Measurements from ENCODE around the gene SPTBN5. TPM values are rescaled to one million over a fixed set of nuclear protein-coding genes. Genes with fewer than 3 reads are reported as not detected.
A peak's percentile ranks its signal among the peaks of the same experiment; 100 is the strongest.

Gene SPTBN5
- total RNA-seq, result 1 to 10 TPM; 1.1 to 1.6 TPM

- H3K36me3 Mint-ChIP-seq, result peaks cover 5% of the 10 kb centered on the region
- peak within 1 kb of the TSS; percentile 77 for H3K4me3 Mint-ChIP-seq
- DNase-seq (no peak), ATAC-seq (ENCODE audit: low read depth) (no peak)
- H3K4me1 Mint-ChIP-seq, result peaks cover 19% of the 10 kb centered on the region
- H3K9me3 Mint-ChIP-seq, result no peaks in the 10 kb centered on the region
- no peaks in the 10 kb centered on the region for H3K27me3 Mint-ChIP-seq
- POLR2A ChIA-PET, result interaction anchor here (0.6 to 2.9 kb wide), 12 partner anchors 11 to 264 kb away, joined by 3 to 19 read pairs (median 6); partner anchors contain the start of gene MAPKBP1
- H3K27ac Mint-ChIP-seq, result peak within 1 kb of the TSS; percentile 95
Measured at GRCh38 chr15:41893422-41894250, at the start of gene SPTBN5. TSS of gene SPTBN5 (minus strand) at chr15:41894053. CDS start at chr15:41893497, 556 bp downstream.

GRCh38 chr15:41942886-41943285, 49.0 kb upstream of the SPTBN5 start:
- POLR2A ChIA-PET, result interaction anchor here (0.9 kb wide), 1 partner anchor 10 kb away, joined by 3 read pairs; no protein-coding TSS in a partner anchor
- H3K4me1 Mint-ChIP-seq, result peaks cover 11% of the 10 kb centered on the region
- no peak for DNase-seq
- H3K27ac Mint-ChIP-seq, result no peak overlapping the region
- ATAC-seq (ENCODE audit: low read depth), result no peak
- H3K4me3 Mint-ChIP-seq, result no peak overlapping the region
- H3K9me3 Mint-ChIP-seq, result no peaks in the 10 kb centered on the region
- H3K36me3 Mint-ChIP-seq, result no peaks in the 10 kb centered on the region
- no peaks in the 10 kb centered on the region for H3K27me3 Mint-ChIP-seq

- no peaks in the 10 kb centered on the region for H3K27me3 Mint-ChIP-seq
- ATAC-seq (ENCODE audit: low read depth), result no peak
- no peak overlapping the region for H3K27ac Mint-ChIP-seq
- no peak overlapping the region for H3K4me3 Mint-ChIP-seq
- H3K36me3 Mint-ChIP-seq, result no peaks in the 10 kb centered on the region
- POLR2A ChIA-PET, result interaction anchor here (0.6 to 1.8 kb wide), 2 partner anchors 28 to 242 kb away, joined by 4 to 7 read pairs; no protein-coding TSS in a partner anchor
- no peaks in the 10 kb centered on the region for H3K9me3 Mint-ChIP-seq
- no peak for DNase-seq
- H3K4me1 Mint-ChIP-seq, result peaks cover 18% of the 10 kb centered on the region
Measured at GRCh38 chr15:41941644-41942415, 48.0 kb upstream of the SPTBN5 start.

- peaks cover 30% of the 10 kb centered on the region for H3K4me1 Mint-ChIP-seq
- no peak for ATAC-seq (ENCODE audit: low read depth)
- H3K4me3 Mint-ChIP-seq, result no peak overlapping the region
- no peaks in the 10 kb centered on the region for H3K27me3 Mint-ChIP-seq
- no peaks in the 10 kb centered on the region for H3K9me3 Mint-ChIP-seq
- POLR2A ChIA-PET, result interaction anchor here (0.9 to 1.8 kb wide), 2 partner anchors 29 to 31 kb away, joined by 3 to 7 read pairs; no protein-coding TSS in a partner anchor
- DNase-seq, result no peak
- no peaks in the 10 kb centered on the region for H3K36me3 Mint-ChIP-seq
- peak overlapping the region; percentile 17 for H3K27ac Mint-ChIP-seq
Measured at GRCh38 chr15:41940441-41940857, 46.6 kb upstream of the SPTBN5 start.

- DNase-seq (no peak), ATAC-seq (ENCODE audit: low read depth) (no peak)
- H3K27ac Mint-ChIP-seq, result no peak overlapping the region
- peaks cover 35% of the 10 kb centered on the region for H3K4me1 Mint-ChIP-seq
- no peaks in the 10 kb centered on the region for H3K27me3 Mint-ChIP-seq
- H3K36me3 Mint-ChIP-seq, result no peaks in the 10 kb centered on the region
- POLR2A ChIA-PET, result interaction anchor here (0.9 to 3.6 kb wide), 2 partner anchors 31 kb away, joined by 3 to 30 read pairs; partner anchors contain the start of gene EHD4
- no peak overlapping the region for H3K4me3 Mint-ChIP-seq
- no peaks in the 10 kb centered on the region for H3K9me3 Mint-ChIP-seq
Measured at GRCh38 chr15:41939986-41940385, 46.1 kb upstream of the SPTBN5 start.

- Mint-ChIP-seq H3K9me3 (no peaks in the 10 kb centered on the region), H3K4me3 (peak overlapping the region; percentile 83), H3K27ac (peak overlapping the region; percentile 99), H3K27me3 (no peaks in the 10 kb centered on the region), H3K4me1 (peaks cover 41% of the 10 kb centered on the region), H3K36me3 (no peaks in the 10 kb centered on the region)
- ATAC-seq (ENCODE audit: low read depth) (no peak), DNase-seq (no peak)
- POLR2A ChIA-PET, result interaction anchor here (0.7 to 4.2 kb wide), 8 partner anchors 12 to 277 kb away, joined by 3 to 30 read pairs (median 4); partner anchors contain the start of genes EHD4, MAPKBP1, MGA and SPTBN5
Measured at GRCh38 chr15:41937568-41937923, 43.7 kb upstream of the SPTBN5 start.

GRCh38 chr15:41936649-41937567, 43.1 kb upstream of the SPTBN5 start:
- POLR2A ChIA-PET, result interaction anchor here (0.6 to 4.2 kb wide), 10 partner anchors 13 to 1175 kb away, joined by 3 to 30 read pairs (median 4); partner anchors contain the start of genes EHD4, MAPKBP1, MGA and SPTBN5
- peak; percentile 60 for DNase-seq
- Mint-ChIP-seq H3K4me1 (peaks cover 41% of the 10 kb centered on the region), H3K27ac (peak overlapping the region; percentile 99), H3K9me3 (no peaks in the 10 kb centered on the region), H3K4me3 (peak overlapping the region; percentile 83), H3K36me3 (no peaks in the 10 kb centered on the region), H3K27me3 (no peaks in the 10 kb centered on the region)
- ATAC-seq (ENCODE audit: low read depth), result peak; percentile 90

GRCh38 chr15:41936155-41936554, 42.3 kb upstream of the SPTBN5 start:
- no peak for ATAC-seq (ENCODE audit: low read depth)

GRCh38 chr15:41935566-41936020, 41.7 kb upstream of the SPTBN5 start:
- POLR2A ChIA-PET, result interaction anchor here (1.0 to 4.2 kb wide), 4 partner anchors 36 to 161 kb away, joined by 3 to 21 read pairs (median 12); partner anchors contain the start of genes EHD4, MAPKBP1 and SPTBN5
- H3K4me1 Mint-ChIP-seq, result peaks cover 37% of the 10 kb centered on the region

More at GRCh38 chr15:41936155-41936554, 42.3 kb upstream of the SPTBN5 start:
- Mint-ChIP-seq H3K27ac (peak overlapping the region; percentile 99), H3K4me3 (peak overlapping the region; percentile 70), H3K36me3 (no peaks in the 10 kb centered on the region), H3K27me3 (no peaks in the 10 kb centered on the region), H3K9me3 (no peaks in the 10 kb centered on the region), H3K4me1 (peaks cover 41% of the 10 kb centered on the region)
- POLR2A ChIA-PET, result interaction anchor here (1.0 to 4.2 kb wide), 4 partner anchors 35 to 162 kb away, joined by 3 to 30 read pairs (median 20); partner anchors contain the start of genes EHD4, MAPKBP1 and SPTBN5
- no peak for DNase-seq

GRCh38 chr15:41934843-41935242, 41.0 kb upstream of the SPTBN5 start:
- DNase-seq (peak; percentile 71), ATAC-seq (ENCODE audit: low read depth) (peak; percentile 81)
- H3K27me3 Mint-ChIP-seq, result no peaks in the 10 kb centered on the region
- peak overlapping the region; percentile 70 for H3K4me3 Mint-ChIP-seq
- H3K27ac Mint-ChIP-seq, result peak overlapping the region; percentile 99
- no peaks in the 10 kb centered on the region for H3K36me3 Mint-ChIP-seq
- POLR2A ChIA-PET, result interaction anchor here (0.8 to 4.2 kb wide), 4 partner anchors 35 to 161 kb away, joined by 3 to 21 read pairs (median 12); partner anchors contain the start of genes EHD4, MAPKBP1 and SPTBN5
- H3K4me1 Mint-ChIP-seq, result peaks cover 35% of the 10 kb centered on the region
- H3K9me3 Mint-ChIP-seq, result no peaks in the 10 kb centered on the region

More at GRCh38 chr15:41935566-41936020, 41.7 kb upstream of the SPTBN5 start:
- H3K27me3 Mint-ChIP-seq, result no peaks in the 10 kb centered on the region
- no peaks in the 10 kb centered on the region for H3K36me3 Mint-ChIP-seq
- DNase-seq, result no peak
- ATAC-seq (ENCODE audit: low read depth), result no peak
- peak overlapping the region; percentile 99 for H3K27ac Mint-ChIP-seq
- peak overlapping the region; percentile 70 for H3K4me3 Mint-ChIP-seq
- no peaks in the 10 kb centered on the region for H3K9me3 Mint-ChIP-seq

- POLR2A ChIA-PET, result interaction anchor here (1.0 to 1.3 kb wide), 2 partner anchors 36 to 39 kb away, joined by 3 to 5 read pairs; partner anchors contain the start of gene EHD4
- H3K4me3 Mint-ChIP-seq, result no peak overlapping the region
Measured at GRCh38 chr15:41933771-41934170, 39.9 kb upstream of the SPTBN5 start.

GRCh38 chr15:41933326-41933725, 39.5 kb upstream of the SPTBN5 start:
- DNase-seq, result no peak
- POLR2A ChIA-PET, result interaction anchor here (0.6 to 1.3 kb wide), 3 partner anchors 18 to 39 kb away, joined by 3 to 5 read pairs (median 3); partner anchors contain the start of gene EHD4
- H3K4me3 Mint-ChIP-seq, result no peak overlapping the region

More at GRCh38 chr15:41933771-41934170, 39.9 kb upstream of the SPTBN5 start:
- DNase-seq (no peak), ATAC-seq (ENCODE audit: low read depth) (no peak)
- H3K27ac Mint-ChIP-seq, result peak overlapping the region; percentile 70
- no peaks in the 10 kb centered on the region for H3K9me3 Mint-ChIP-seq
- H3K36me3 Mint-ChIP-seq, result no peaks in the 10 kb centered on the region
- no peaks in the 10 kb centered on the region for H3K27me3 Mint-ChIP-seq
- H3K4me1 Mint-ChIP-seq, result peaks cover 35% of the 10 kb centered on the region

More at GRCh38 chr15:41933326-41933725, 39.5 kb upstream of the SPTBN5 start:
- no peak for ATAC-seq (ENCODE audit: low read depth)
- H3K4me1 Mint-ChIP-seq, result peaks cover 37% of the 10 kb centered on the region
- no peaks in the 10 kb centered on the region for H3K9me3 Mint-ChIP-seq
- no peaks in the 10 kb centered on the region for H3K27me3 Mint-ChIP-seq
- H3K36me3 Mint-ChIP-seq, result no peaks in the 10 kb centered on the region
- peak overlapping the region; percentile 17 for H3K27ac Mint-ChIP-seq

Measured in activated naive CD8-positive, alpha-beta T cell treated with anti-CD3 and anti-CD28 coated beads, Interleukin-2, amount 10 ng/mL, durations not matched to agents 7 days and 5 days (primary cell).